Measurements from ENCODE around the gene TIPRL.

The TIPRL gene
- total RNA-seq, result 31.3 to 68.0 (median 54.2) reads per million in 18 experiments

GRCh38 chr1:168178638-168179437 is at the start of gene TIPRL:
TIPRL (plus strand) TSS chr1:168178962; CDS start chr1:168179078, 116 bp downstream.
- peak; percentile 97 for DNase-seq

DNA sequence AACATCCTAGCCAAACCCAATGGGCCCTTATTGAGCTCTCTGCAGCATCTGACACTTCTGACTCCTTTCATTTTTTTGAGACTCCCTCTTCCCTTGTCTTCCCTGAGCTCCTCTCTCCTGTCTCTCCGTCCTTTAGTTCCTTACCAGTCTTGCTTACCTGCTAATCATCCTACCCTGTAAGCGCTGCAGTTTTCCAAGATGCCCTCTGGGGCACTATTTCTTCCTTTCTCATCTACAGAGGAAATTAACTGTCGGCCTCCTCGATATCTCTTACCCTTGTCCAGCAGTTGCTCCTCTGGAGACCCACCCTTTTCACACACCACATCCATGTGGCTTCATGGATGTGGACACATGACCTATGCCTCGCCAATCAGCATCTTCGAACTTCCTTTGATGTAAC is 48.8 kb upstream of the TIPRL start:
- DNase-seq, result no peak

- DNase-seq, result no peak
These were observed 44.6 kb upstream of the TIPRL start for GRCh38 chr1:168134132-168134531.

GRCh38 chr1:168134642-168135041 is 44.1 kb upstream of the TIPRL start:
- DNase-seq, result no peak

DNA sequence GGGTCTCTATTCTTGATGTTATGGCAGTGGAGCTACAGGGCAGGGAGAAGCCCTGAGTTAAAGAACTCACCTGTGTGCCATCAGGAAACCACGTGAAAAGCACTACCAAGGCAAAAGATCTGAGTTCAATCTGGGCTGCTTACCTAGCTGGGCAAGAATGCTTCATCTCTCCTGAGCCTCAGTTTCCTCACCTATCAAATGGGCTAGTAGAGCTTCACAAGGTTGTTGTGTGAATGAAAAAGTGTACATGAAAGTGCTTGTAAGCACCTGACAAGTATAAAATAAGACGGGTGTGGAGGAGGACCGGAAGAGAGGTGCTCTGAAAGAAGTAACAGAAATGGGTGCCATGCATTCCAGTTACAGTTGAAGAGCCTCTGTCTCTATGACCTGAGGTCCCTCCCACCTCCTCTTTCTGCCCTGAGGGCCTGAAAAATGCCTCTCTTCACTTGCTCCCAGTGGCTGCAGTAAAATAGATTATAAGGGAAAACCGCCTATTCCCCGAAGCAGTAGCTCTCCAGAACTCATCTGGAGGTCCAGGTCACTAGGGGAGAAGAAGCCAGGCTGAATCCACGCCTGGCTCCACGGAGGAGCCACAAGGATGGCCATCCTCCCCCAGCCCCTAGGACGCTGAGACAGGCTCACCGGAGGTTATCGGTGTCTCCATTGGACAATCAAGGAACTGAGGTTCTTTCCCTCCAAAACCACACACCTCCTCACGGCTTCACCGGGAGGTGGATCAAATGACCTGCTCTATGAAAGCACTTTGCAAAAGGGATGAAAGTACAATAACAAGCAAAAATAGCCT is 43.4 kb upstream of the TIPRL start:
- DNase-seq, result no peak

GRCh38 chr1:168135921-168136708 is 42.6 kb upstream of the TIPRL start:
- DNase-seq, result no peak

GRCh38 chr1:168136709-168137514 is 41.9 kb upstream of the TIPRL start, which contains the start of gene GPR161:
GPR161 (minus strand) TSS chr1:168136930; CDS start chr1:168104850, 32,080 bp downstream.
- DNase-seq, result peak in 1 of 2 donors; percentile 11

- no peak for DNase-seq
These were observed 41.3 kb upstream of the TIPRL start for GRCh38 chr1:168137515-168137821.

- DNase-seq, result no peak
These were observed 40.6 kb upstream of the TIPRL start for GRCh38 chr1:168138134-168138533.

DNA sequence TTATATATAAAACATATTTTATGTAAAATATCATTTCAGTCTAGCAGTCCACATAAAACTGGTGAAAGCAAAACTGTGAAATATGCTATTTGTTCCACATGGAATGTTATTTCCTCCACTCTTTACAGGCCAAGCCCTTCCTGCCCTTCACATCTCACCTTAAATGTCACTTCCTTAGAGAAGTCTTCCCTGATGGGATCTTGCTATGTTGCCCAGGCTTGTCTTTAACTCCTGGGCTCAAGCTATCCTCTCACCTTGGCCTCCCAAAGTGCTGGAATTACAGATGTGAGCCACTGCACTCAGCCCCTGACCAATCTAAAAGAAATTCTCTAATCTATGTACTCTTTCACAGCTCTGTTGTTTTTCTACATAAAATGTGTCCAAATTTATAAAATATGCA is 39.7 kb upstream of the TIPRL start:
- DNase-seq, result no peak

GRCh38 chr1:168141871-168142385 is 36.8 kb upstream of the TIPRL start:
- DNase-seq, result no peak

DNA sequence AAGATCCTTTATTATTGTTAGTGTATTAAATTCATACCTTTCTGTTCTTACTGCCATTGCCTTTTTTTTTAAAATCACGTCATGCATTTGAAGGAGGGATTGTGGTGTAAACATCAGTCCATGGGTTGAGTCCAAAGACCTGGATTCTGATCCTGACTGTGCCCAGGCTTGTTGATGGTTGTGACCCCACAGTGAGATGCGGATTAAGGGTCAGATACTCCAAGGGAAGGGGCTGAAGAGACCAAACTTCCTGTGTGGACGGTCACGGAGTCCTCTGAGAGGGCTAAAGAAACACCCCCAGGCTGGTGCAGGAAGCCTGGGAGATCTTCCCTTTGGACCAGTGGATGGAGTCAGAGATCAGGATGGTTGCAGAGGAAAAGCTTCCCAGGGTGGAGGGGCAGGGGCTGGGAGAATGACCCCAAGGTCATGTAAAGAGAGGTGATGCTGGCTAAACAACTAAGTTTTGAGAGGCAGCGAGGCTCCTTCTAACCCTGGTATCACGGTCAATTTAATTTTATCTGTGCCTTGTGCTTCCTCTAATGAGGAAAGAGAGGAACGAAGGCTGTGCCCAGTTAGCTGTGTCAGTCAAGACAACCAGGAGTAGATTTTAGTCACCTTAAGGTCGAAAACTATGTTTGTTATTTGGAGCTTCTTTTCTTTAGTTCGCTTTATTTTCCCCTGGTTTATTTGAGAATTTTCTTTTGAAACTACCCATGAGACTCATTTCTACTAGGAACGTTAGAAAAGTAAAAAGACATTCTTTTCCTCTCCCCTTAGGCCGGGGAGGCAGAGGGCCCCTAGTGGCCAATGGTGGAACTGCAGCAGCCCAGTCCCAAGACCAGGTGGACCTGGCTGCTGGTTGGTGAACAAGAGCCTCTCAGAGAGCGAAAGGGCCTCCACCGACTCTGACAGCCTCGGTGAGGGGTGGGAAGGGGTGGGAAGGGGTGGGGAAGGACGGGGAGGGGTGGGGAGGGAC is 33.3 kb upstream of the TIPRL start:
- peak; percentile 90 to 95 for DNase-seq

DNA sequence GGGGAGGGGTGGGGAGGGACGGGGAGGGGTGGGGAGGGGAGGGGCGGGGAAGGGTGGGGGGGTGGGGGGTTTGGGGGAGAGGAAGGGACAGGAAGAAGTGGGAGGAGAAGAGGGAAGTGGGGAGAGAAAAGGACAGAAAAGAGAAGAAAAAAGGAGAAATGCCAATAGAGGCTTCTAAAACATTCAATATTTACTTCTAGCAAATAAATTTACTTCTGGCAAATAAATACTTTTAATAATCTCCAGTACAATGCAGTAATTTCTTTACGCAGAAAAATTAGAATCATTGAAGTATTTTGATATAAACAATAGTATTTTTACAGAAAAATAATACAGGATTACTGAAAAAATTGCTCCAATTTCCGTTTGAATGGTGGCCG is 32.6 kb upstream of the TIPRL start:
- peak in 1 of 2 donors; percentile 27 for DNase-seq

- DNase-seq, result no peak
These were observed 32.1 kb upstream of the TIPRL start for GRCh38 chr1:168146626-168147025.

- peak; percentile 44 to 62 for DNase-seq
These were observed 29.8 kb upstream of the TIPRL start for GRCh38 chr1:168148916-168149315.

GRCh38 chr1:168150283-168150682 is 28.5 kb upstream of the TIPRL start:
- no peak for DNase-seq

DNA sequence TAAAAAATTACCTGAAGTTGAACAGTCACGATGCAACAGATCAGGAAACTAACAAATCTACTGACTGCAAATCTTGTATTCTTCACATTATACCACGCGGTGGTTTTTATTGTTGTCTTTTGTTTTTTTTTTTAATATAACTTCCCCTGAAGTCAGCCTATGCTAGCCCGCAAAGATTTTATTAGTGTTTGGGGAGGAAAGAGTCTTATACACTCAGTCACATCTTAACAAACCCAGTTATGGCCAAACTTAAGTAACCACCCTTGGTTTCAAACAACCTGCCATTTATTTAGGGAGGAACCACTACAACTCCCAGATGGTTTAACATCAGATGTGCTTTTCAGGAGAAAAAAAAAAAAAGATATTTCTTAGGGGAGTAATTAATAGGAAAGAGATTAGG is 26.8 kb upstream of the TIPRL start:
- no peak for DNase-seq

DNA sequence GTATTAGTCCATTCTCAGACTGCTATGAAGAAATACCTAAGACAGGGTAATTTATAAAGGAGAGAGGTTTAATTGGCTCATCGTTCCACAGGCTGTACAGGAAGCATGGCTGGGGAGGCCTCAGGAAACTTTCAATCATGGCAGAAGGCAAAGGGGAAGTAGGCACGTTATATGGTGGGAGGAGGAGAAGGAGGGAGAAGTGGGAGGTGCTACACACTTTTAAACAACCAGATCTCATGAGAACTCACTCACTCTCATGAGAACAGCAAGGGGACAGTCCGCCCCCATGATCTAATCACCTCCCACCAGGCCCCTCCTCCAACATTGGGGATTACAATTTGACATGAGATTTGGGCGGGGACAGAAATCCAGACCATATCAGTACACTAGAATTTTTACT is 24.1 kb upstream of the TIPRL start:
- peak; percentile 24 to 40 for DNase-seq

- no peak for DNase-seq
These were observed 22.9 kb upstream of the TIPRL start for GRCh38 chr1:168155910-168156309.

DNA sequence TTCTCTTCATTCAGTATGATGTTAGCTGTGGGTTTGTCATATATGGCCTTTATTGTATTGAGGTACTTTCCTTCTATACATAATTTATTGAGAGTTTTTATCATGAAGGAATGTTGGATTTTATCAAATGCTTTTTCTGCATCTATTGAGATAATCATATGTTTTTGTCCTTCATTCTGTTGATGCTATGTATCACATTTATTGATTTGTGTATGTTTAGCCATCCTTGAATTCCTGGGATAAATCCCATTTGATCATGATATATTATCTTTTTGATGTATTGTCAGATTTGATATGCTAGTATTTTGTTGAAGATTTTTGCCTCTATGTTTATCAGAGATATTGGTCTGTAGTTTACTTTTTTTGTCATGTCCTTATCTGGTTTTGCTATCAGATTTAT is 21.1 kb upstream of the TIPRL start:
- no peak for DNase-seq

- no peak for DNase-seq
These were observed 19.5 kb upstream of the TIPRL start for GRCh38 chr1:168159251-168159650.

Data from inflammatory macrophage (primary cell).